Measurements from ENCODE around the gene XRCC4.

DNA sequence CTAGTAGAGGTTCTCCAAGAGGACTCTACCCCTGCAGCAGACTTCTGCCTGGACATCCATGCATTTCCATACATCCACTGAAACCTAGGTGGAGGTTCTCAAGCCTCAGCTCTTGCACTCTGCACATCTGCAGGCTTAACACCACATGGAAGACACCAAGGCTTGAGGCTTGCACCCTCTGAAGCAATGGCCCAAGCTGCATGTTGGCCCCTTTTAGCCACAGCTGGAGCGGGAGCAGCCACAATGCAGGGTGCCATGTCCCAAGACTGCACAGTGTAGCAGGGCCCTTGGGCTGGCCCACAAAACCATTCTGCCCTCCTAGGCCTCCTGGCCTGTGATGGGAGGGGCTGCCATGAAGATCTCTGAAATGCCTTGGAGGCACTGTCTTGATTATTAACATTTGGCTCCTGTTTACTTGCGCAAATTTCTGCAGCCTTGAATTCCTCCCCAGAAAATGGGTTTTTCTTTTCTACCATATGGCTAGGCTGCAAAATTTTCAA is 271.0 kb downstream of the XRCC4 start:
- no peak for TF ChIP-seq GABPA (IDR thresholded peaks at IDR 0.05 in 1 of 2, conservative IDR thresholded peaks at IDR 0.05 in 1 of 2)
- TF ChIP-seq, protein P1, sequence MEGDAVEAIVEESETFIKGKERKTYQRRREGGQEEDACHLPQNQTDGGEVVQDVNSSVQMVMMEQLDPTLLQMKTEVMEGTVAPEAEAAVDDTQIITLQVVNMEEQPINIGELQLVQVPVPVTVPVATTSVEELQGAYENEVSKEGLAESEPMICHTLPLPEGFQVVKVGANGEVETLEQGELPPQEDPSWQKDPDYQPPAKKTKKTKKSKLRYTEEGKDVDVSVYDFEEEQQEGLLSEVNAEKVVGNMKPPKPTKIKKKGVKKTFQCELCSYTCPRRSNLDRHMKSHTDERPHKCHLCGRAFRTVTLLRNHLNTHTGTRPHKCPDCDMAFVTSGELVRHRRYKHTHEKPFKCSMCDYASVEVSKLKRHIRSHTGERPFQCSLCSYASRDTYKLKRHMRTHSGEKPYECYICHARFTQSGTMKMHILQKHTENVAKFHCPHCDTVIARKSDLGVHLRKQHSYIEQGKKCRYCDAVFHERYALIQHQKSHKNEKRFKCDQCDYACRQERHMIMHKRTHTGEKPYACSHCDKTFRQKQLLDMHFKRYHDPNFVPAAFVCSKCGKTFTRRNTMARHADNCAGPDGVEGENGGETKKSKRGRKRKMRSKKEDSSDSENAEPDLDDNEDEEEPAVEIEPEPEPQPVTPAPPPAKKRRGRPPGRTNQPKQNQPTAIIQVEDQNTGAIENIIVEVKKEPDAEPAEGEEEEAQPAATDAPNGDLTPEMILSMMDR (IDR thresholded peaks at IDR 0.05; ENCODE audit: low read depth, low read length, missing input control), result no peak
- no peak for TF ChIP-seq TAF1 (conservative IDR thresholded peaks at IDR 0.05)
- TF ChIP-seq, protein P2, sequence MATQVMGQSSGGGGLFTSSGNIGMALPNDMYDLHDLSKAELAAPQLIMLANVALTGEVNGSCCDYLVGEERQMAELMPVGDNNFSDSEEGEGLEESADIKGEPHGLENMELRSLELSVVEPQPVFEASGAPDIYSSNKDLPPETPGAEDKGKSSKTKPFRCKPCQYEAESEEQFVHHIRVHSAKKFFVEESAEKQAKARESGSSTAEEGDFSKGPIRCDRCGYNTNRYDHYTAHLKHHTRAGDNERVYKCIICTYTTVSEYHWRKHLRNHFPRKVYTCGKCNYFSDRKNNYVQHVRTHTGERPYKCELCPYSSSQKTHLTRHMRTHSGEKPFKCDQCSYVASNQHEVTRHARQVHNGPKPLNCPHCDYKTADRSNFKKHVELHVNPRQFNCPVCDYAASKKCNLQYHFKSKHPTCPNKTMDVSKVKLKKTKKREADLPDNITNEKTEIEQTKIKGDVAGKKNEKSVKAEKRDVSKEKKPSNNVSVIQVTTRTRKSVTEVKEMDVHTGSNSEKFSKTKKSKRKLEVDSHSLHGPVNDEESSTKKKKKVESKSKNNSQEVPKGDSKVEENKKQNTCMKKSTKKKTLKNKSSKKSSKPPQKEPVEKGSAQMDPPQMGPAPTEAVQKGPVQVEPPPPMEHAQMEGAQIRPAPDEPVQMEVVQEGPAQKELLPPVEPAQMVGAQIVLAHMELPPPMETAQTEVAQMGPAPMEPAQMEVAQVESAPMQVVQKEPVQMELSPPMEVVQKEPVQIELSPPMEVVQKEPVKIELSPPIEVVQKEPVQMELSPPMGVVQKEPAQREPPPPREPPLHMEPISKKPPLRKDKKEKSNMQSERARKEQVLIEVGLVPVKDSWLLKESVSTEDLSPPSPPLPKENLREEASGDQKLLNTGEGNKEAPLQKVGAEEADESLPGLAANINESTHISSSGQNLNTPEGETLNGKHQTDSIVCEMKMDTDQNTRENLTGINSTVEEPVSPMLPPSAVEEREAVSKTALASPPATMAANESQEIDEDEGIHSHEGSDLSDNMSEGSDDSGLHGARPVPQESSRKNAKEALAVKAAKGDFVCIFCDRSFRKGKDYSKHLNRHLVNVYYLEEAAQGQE (IDR thresholded peaks at IDR 0.05), result no peak
- TF ChIP-seq JUND (IDR thresholded peaks at IDR 0.05), result no peak
- no peak for TF ChIP-seq RAD21 (IDR thresholded peaks at IDR 0.05)
- TF ChIP-seq YY1 (IDR thresholded peaks at IDR 0.05), result no peak
- TF ChIP-seq RXRA (IDR thresholded peaks at IDR 0.05), result no peak
- TF ChIP-seq, protein P3, sequence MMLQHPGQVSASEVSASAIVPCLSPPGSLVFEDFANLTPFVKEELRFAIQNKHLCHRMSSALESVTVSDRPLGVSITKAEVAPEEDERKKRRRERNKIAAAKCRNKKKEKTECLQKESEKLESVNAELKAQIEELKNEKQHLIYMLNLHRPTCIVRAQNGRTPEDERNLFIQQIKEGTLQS (IDR thresholded peaks at IDR 0.05), result no peak
- TF ChIP-seq SP1 (IDR thresholded peaks at IDR 0.05), result no peak
- TF ChIP-seq NR2F2 (IDR thresholded peaks at IDR 0.05), result no peak
- TF ChIP-seq, protein P4, sequence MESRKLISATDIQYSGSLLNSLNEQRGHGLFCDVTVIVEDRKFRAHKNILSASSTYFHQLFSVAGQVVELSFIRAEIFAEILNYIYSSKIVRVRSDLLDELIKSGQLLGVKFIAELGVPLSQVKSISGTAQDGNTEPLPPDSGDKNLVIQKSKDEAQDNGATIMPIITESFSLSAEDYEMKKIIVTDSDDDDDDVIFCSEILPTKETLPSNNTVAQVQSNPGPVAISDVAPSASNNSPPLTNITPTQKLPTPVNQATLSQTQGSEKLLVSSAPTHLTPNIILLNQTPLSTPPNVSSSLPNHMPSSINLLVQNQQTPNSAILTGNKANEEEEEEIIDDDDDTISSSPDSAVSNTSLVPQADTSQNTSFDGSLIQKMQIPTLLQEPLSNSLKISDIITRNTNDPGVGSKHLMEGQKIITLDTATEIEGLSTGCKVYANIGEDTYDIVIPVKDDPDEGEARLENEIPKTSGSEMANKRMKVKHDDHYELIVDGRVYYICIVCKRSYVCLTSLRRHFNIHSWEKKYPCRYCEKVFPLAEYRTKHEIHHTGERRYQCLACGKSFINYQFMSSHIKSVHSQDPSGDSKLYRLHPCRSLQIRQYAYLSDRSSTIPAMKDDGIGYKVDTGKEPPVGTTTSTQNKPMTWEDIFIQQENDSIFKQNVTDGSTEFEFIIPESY (IDR thresholded peaks at IDR 0.05), result no peak
